GM12891 (cell line): ENCODE results near the gene APOL4.

Experiments used
- PAX5 ChIP-seq: IDR thresholded peaks from 2 replicates; pipeline ENCODE4 v1.6.1; 2011; ENCODE audit warnings: low read length, moderate library complexity, mild to moderate bottlenecking; ENCODE audit not compliant: insufficient read depth, severe bottlenecking
- POLR2A ChIP-seq: IDR thresholded peaks from 2 replicates; pipeline ENCODE4 v1.6.1; 2011; ENCODE audit warnings: low read depth, low read length, control low read depth
- POLR2AphosphoS5 ChIP-seq: IDR thresholded peaks from 2 replicates; pipeline ENCODE4 v1.6.1; 2011; ENCODE audit warnings: low read depth, low read length, control low read depth
- SPI1 ChIP-seq: IDR thresholded peaks from 2 replicates; pipeline ENCODE4 v1.6.1; 2011; ENCODE audit warnings: low read depth, low read length, control low read depth
- TAF1 ChIP-seq: IDR thresholded peaks from 2 replicates; pipeline ENCODE4 v1.6.1; 2011; ENCODE audit warnings: low read depth, low read length, control low read depth

DNA sequence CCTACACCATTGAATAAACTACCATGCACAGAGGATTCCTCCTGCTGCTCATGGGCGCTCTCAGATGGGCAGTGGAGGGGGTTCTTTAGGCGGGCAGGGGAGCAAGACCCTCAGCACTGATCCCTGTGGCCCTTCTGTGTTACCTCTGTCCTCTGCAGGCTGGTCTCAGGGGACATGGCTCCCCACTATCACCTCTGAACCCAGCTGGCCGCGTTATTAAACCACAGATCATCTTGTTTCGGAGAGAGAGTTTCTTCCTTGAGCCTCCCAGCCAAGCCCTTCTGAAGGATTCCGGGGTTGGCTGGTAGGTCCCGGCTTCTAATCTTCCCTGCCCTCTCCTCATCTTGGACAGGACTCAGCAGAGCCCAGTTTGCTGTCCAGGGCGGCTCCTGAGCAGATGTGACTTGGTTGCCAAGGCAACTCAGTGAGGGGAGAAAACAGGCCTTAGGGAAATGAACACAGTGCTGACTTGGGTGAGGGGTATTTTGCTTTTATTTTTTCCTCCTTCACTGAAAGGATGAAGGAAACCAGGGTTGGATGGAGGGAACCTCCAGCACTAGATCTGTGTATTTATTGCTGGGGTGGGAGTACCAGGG is 54.3 kb downstream of the APOL4 start:
- no peak for TF ChIP-seq POLR2AphosphoS5
- no peak for TF ChIP-seq POLR2A
- no peak for TF ChIP-seq SPI1
- TF ChIP-seq TAF1, result no peak
- no peak for TF ChIP-seq PAX5
